ENCODE measurements around the gene RPL11.

- TF ChIP-seq CTCF (conservative IDR thresholded peaks at IDR 0.05; ENCODE audit: low read depth, low read length), result no peak
- no peak for TF ChIP-seq EZH2phosphoT487 (IDR thresholded peaks at IDR 0.05; ENCODE audit: borderline replicate concordance, low read length)
- TF ChIP-seq EZH2 (IDR thresholded peaks at IDR 0.05; ENCODE audit: low read length, unreplicated experiment), result no peak
These were observed 45.5 kb upstream of the RPL11 start for GRCh38 chr1:23646091-23646490.

All from PC-3 (cell line).